K562 (cell line): Measurements from ENCODE around the gene PLCD4. TPM values are rescaled to one million over a fixed set of nuclear protein-coding genes. Genes with fewer than 3 reads are reported as not detected.

Experiments used
- CHD1 ChIP-seq: fragments of 200-600 bp; sonication (generic); IDR thresholded peaks from one replicate; pipeline ENCODE4 v1.6.1; 2012; ENCODE audit warnings: mild to moderate bottlenecking, moderate library complexity, low read length, inconsistent platforms
- GATAD2B ChIP-seq: fragments of 450-650 bp; IDR thresholded peaks from 2 replicates; pipeline ENCODE4 v1.6.1; 2017; ENCODE audit warnings: mild to moderate bottlenecking, borderline replicate concordance
- HDAC3 ChIP-seq: fragments of 450-650 bp; IDR thresholded peaks from 2 replicates; pipeline ENCODE4 v1.6.1; 2018; ENCODE audit warnings: borderline replicate concordance, mild to moderate bottlenecking, moderate library complexity; ENCODE audit not compliant: partially characterized antibody
- LCOR ChIP-seq: sonication (generic); formaldehyde crosslinking; IDR thresholded peaks from 2 replicates; pipeline ENCODE4 v1.8.0; 2022; ENCODE audit warnings: mild to moderate bottlenecking, missing genetic modification reagents
- RBBP5 ChIP-seq: fragments of 200-600 bp; sonication (generic); IDR thresholded peaks from 2 replicates; pipeline ENCODE4 v1.6.1; 2012; ENCODE audit warnings: borderline replicate concordance, mild to moderate bottlenecking, low read length, control low read depth, inconsistent platforms; ENCODE audit not compliant: insufficient read depth, poor library complexity, severe bottlenecking
- REST ChIP-seq, 2 experiments: fragments of 450-650 bp; formaldehyde crosslinking in 1 of 2; IDR thresholded peaks; 2 replicates each; pipeline versions ENCODE4 v1.4.0 to v1.6.1; 2014 to 2020; ENCODE audit warnings: mild to moderate bottlenecking in 2 of 2, borderline replicate concordance in 1 of 2, low read depth in 1 of 2
- SP2 ChIP-seq: IDR thresholded peaks from 2 replicates; pipeline ENCODE4 v1.6.1; 2011; ENCODE audit warnings: mild to moderate bottlenecking, low read depth, low read length, moderate library complexity; ENCODE audit not compliant: poor library complexity, severe bottlenecking; ENCODE audit errors: extremely low read depth
- TBP ChIP-seq: optimal IDR thresholded peaks from 2 replicates; pipeline ENCODE3; 2011; ENCODE audit warnings: low read depth, low read length, improper control_type of control experiment
- TOE1 ChIP-seq, 2 experiments: fragments of 450-650 bp in 1 of 2; sonication (generic) in 1 of 2; formaldehyde crosslinking in 1 of 2; IDR thresholded peaks; 2 replicates each; pipeline versions ENCODE4 v1.7.1 to v1.8.0; 2016 to 2022; ENCODE audit warnings: borderline replicate concordance in 2 of 2, mild to moderate bottlenecking in 2 of 2, antibody characterized with exemption in 1 of 2, inconsistent platforms in 1 of 2, low read depth in 1 of 2, missing genetic modification reagents in 1 of 2, moderate library complexity in 1 of 2
- XRCC4 ChIP-seq: IDR thresholded peaks from one replicate; pipeline ENCODE4 v1.6.1; 2011; ENCODE audit not compliant: insufficient read depth, insufficient read length; ENCODE audit errors: extremely low read depth
- ZNF3 ChIP-seq: fragments of 250-450 bp; sonication (Bioruptor Pico); IDR thresholded peaks from 2 replicates; pipeline ENCODE4 v1.5.0; 2021; ENCODE audit warnings: mild to moderate bottlenecking, moderate library complexity
- ZNF79 ChIP-seq: fragments of 250-450 bp; sonication (Bioruptor Pico); IDR thresholded peaks from 2 replicates; pipeline ENCODE4 v1.4.0; 2020; ENCODE audit warnings: low read depth, mild to moderate bottlenecking, moderate library complexity
- ZSCAN29 ChIP-seq: fragments of 450-650 bp; IDR thresholded peaks from 2 replicates; pipeline ENCODE4 v1.6.1; 2017
- polyA plus RNA-seq, 8 experiments: library from polyadenylated mRNA; depleted of rRNA in 4 of 8; stranded (reverse) in 5 of 8; unstranded in 3 of 8; fragments of >200 nt; fragmentation: Nextera tagmentation in 2 of 8; fragmentation: Illumina TruSeq in 1 of 8; extraction: Ambion mirVana in 2 of 8; extraction: Trizol in 1 of 8; gene quantifications; 2 replicates each; pipeline versions ENCODE4 v1.2.1 to v1.2.3, GENCODE V29; 2011 to 2014; ENCODE audit warnings: inconsistent platforms in 1 of 8, missing spikeins in 1 of 8
- total RNA-seq, 7 experiments: library from RNA; depleted of rRNA in 6 of 7; stranded (reverse); fragments of >200 nt in 6 of 7; fragmentation: Illumina TruSeq in 2 of 7; extraction: Trizol in 2 of 7; gene quantifications; 2 replicates each; pipeline versions ENCODE4 v1.2.1 to v1.2.3, GENCODE V29; 2011 to 2021; ENCODE audit warnings: low replicate concordance in 1 of 7

The PLCD4 gene
- total and polyA plus RNA-seq, 9 of the 15 experiments (the other 6 are each of a cell fraction or from before 2014, with no cell fraction given): 0.13 to 0.38 TPM; not detected in 7

DNA sequence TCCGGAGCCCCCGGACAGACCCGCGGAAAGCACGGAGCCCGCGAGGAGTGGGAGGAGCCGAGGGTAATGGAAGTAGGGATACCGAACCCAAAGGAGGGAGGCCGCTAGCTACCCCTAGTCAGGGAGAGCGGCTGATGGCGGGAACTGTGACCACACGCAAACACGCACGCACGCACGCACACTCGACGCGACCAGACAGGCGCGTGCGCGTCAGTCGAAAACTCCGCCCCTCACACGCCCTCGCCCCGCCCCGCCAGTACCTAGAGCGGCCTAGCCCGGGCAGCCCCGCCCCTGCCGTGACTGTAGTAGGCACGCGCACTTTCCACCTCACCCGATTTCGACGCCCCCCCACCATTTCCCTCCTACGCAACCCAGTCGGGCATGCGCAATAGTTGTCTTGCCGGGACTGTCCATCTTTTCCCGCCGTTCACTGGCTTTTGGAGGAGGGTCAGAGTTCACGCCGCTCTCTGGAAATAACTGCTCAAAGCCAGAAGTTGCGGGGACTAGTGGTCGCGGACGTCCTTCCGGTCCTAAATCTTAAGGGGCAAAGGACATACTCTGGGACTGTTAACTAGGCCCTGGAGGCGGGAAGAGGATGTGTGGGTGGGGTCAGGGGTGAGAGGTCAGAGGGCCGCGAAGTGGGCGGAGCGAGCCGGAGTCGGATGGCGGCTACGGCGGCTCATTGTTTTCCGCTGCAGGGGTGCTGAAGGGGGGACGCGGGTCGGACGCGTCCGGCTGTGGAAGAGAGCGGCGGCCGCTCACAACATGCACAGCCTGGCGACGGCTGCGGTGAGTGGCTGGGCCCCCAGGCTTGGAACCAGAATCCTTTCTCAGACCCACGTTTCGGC, 39.3 kb upstream of the PLCD4 start, which contains the start of the genes CNOT9 and USP37 (continued):
- TF ChIP-seq REST (IDR thresholded peaks at IDR 0.05; ENCODE audit: borderline replicate concordance): peak; percentile 53
- no peak; the same call in 1 of the 2 replicates for TF ChIP-seq REST (CRISPR knock-in tag; IDR thresholded peaks at IDR 0.05; ENCODE audit: low read depth)
- TF ChIP-seq TOE1 (IDR thresholded peaks at IDR 0.05; ENCODE audit: borderline replicate concordance): no peak; the same call in 1 of the 2 replicates
- no peak for TF ChIP-seq TOE1 (CRISPR knock-in tag; IDR thresholded peaks at IDR 0.05; ENCODE audit: borderline replicate concordance, low read depth)
- TF ChIP-seq ZSCAN29: no peak
- no peak for TF ChIP-seq GATAD2B
- no peak for TF ChIP-seq SP2
- TF ChIP-seq TBP: peak; percentile 63
- no peak for TF ChIP-seq HDAC3
- no peak for TF ChIP-seq ZNF3 (CRISPR knock-in tag)
- TF ChIP-seq XRCC4: no peak
- TF ChIP-seq ZNF79 (CRISPR knock-in tag): no peak
- TF ChIP-seq LCOR (CRISPR knock-in tag): peak; percentile 89
- TF ChIP-seq RBBP5: peak; percentile 70
- peak; percentile 45 for TF ChIP-seq CHD1
